Vagina (tissue), 2 donors: ENCODE data around the gene ERAL1.

Source experiments
- CTCF ChIP-seq, 3 experiments: fragments of 450-650 bp in 2 of 3; fragments of 200-600 bp in 1 of 3; sonication (generic) in 1 of 3; IDR thresholded peaks; one replicate each; pipeline ENCODE4 v1.5.1; 2017 to 2019; ENCODE audit warnings: antibody characterized with exemption in 3 of 3, mild to moderate bottlenecking in 2 of 3, moderate library complexity in 2 of 3
- POLR2A ChIP-seq, 2 donors: fragments of 450-650 bp; IDR thresholded peaks; one replicate each; pipeline ENCODE4 v1.6.1; 2017; ENCODE audit warnings: antibody characterized with exemption in 2 of 2, mild to moderate bottlenecking in 2 of 2, moderate library complexity in 2 of 2

GRCh38 chr17:28867276-28867675, 12.5 kb downstream of the ERAL1 start:
- TF ChIP-seq CTCF (IDR thresholded peaks at IDR 0.05) (no peak), POLR2A (IDR thresholded peaks at IDR 0.05) (no peak)
